GM23338 (cell line): Measurements from ENCODE around the gene AMOTL1. TPM values are rescaled to one million over a fixed set of nuclear protein-coding genes. Genes with fewer than 3 reads are reported as not detected.

ENCODE experiments used
- ATAC-seq: fragments of 200-7000 bp; cut with Tn5 transposase; 3 replicates; pipeline ENCODE4 v1.9.1; 2020
- DNase-seq: peaks from one replicate; pipeline ENCODE4 v3.0.0-alpha.2; 2015; ENCODE audit warnings: low spot score
- H2AFZ ChIP-seq: fragments of 200-600 bp; sonication (generic); 2 replicates; pipeline ENCODE4 v1.8.0; 2016; ENCODE audit warnings: antibody characterized with exemption, mild to moderate bottlenecking, moderate library complexity
- H3F3A ChIP-seq: fragments of 200-600 bp; sonication (generic); replicated peaks from 2 replicates; pipeline ENCODE4 v1.8.0; 2017; ENCODE audit warnings: antibody characterized with exemption, mixed run types, low read depth
- H3K27ac ChIP-seq: fragments of 200-600 bp; sonication (generic); 2 replicates; pipeline ENCODE4 v1.6.1; 2016; ENCODE audit warnings: low read depth
- H3K27me3 ChIP-seq: fragments of 200-600 bp; sonication (generic); 2 replicates; pipeline ENCODE4 v1.8.0; 2016; ENCODE audit warnings: mild to moderate bottlenecking, mixed run types, moderate library complexity; ENCODE audit not compliant: insufficient read depth
- H3K36me3 ChIP-seq: fragments of 200-600 bp; sonication (generic); 2 replicates; pipeline ENCODE4 v1.8.0; 2016; ENCODE audit warnings: mild to moderate bottlenecking; ENCODE audit not compliant: insufficient read depth
- H3K4me1 ChIP-seq: fragments of 200-600 bp; sonication (generic); 2 replicates; pipeline ENCODE4 v1.8.0; 2016; ENCODE audit warnings: mild to moderate bottlenecking, moderate library complexity; ENCODE audit not compliant: insufficient read depth
- H3K4me2 ChIP-seq: fragments of 200-600 bp; sonication (generic); 2 replicates; pipeline ENCODE4 v1.7.1; 2017; ENCODE audit warnings: mixed run types
- H3K4me3 ChIP-seq: fragments of 200-600 bp; sonication (generic); 2 replicates; pipeline ENCODE4 v1.6.1; 2016; ENCODE audit warnings: mixed run types
- H3K79me2 ChIP-seq: fragments of 200-600 bp; sonication (generic); replicated peaks from 2 replicates; pipeline ENCODE4 v1.8.0; 2017; ENCODE audit warnings: mild to moderate bottlenecking; ENCODE audit not compliant: insufficient read depth
- H3K9me2 ChIP-seq: fragments of 200-600 bp; sonication (generic); 2 replicates; pipeline ENCODE4 v1.8.0; 2017; ENCODE audit not compliant: insufficient read depth
- H4K20me1 ChIP-seq: fragments of 200-600 bp; sonication (generic); replicated peaks from 2 replicates; pipeline ENCODE4 v1.8.0; 2017; ENCODE audit warnings: mild to moderate bottlenecking; ENCODE audit not compliant: insufficient read depth
- H3K27ac Mint-ChIP-seq: 2 replicates; pipeline ENCODE4 v1.8.0; 2020; ENCODE audit warnings: inconsistent platforms, mild to moderate bottlenecking, moderate library complexity, mixed read lengths
- H3K27me3 Mint-ChIP-seq: 3 replicates; pipeline ENCODE4 v1.8.0; 2022; ENCODE audit warnings: low read depth, mild to moderate bottlenecking, moderate library complexity, mixed read lengths, inconsistent platforms; ENCODE audit not compliant: insufficient read depth, poor library complexity
- H3K36me3 Mint-ChIP-seq: 3 replicates; pipeline ENCODE4 v1.8.0; 2021; ENCODE audit warnings: low read depth, mild to moderate bottlenecking, inconsistent platforms, moderate library complexity, mixed read lengths
- H3K4me1 Mint-ChIP-seq: 3 replicates; pipeline ENCODE4 v1.8.0; 2020; ENCODE audit warnings: mild to moderate bottlenecking, inconsistent platforms, mixed read lengths
- H3K4me3 Mint-ChIP-seq: 3 replicates; pipeline ENCODE4 v1.8.0; 2021; ENCODE audit warnings: moderate library complexity, mild to moderate bottlenecking, inconsistent platforms, mixed read lengths
- H3K9me3 Mint-ChIP-seq: 3 replicates; pipeline ENCODE4 v1.8.0; 2020; ENCODE audit warnings: moderate library complexity, mild to moderate bottlenecking, inconsistent platforms, mixed read lengths
- CREB1 ChIP-seq: fragments of 250-450 bp; sonication (Bioruptor Pico); IDR thresholded peaks from 2 replicates; pipeline ENCODE4 v1.5.0; 2020; ENCODE audit warnings: low read depth, mild to moderate bottlenecking, moderate library complexity
- CTCF ChIP-seq, 2 experiments: fragments of 200-600 bp in 1 of 2; sonication (generic) in 1 of 2; conservative IDR thresholded peaks; 2 replicates each; pipeline versions ENCODE4 v1.5.1 to v1.6.1; 2016 to 2017; ENCODE audit warnings: antibody characterized with exemption in 2 of 2, low read depth in 2 of 2, mild to moderate bottlenecking in 2 of 2, moderate library complexity in 1 of 2
- ETS1 ChIP-seq: IDR thresholded peaks from 2 replicates; pipeline ENCODE4 v1.6.1; 2016; ENCODE audit warnings: antibody characterized with exemption
- EZH2 ChIP-seq: fragments of 200-600 bp; sonication (generic); IDR thresholded peaks from one replicate; pipeline ENCODE4 v1.8.0; 2017; ENCODE audit warnings: antibody characterized with exemption, mild to moderate bottlenecking, low read depth; ENCODE audit not compliant: unreplicated experiment
- EZH2phosphoT487 ChIP-seq: fragments of 200-600 bp; sonication (generic); IDR thresholded peaks from one replicate; pipeline ENCODE4 v1.8.1; 2018; ENCODE audit warnings: antibody characterized with exemption; ENCODE audit not compliant: unreplicated experiment
- JUNB ChIP-seq: IDR thresholded peaks from one replicate; pipeline ENCODE4 v1.6.1; 2016; ENCODE audit warnings: antibody characterized with exemption; ENCODE audit not compliant: unreplicated experiment
- NANOG ChIP-seq: IDR thresholded peaks from 2 replicates; pipeline ENCODE4 v1.6.1; 2016; ENCODE audit warnings: antibody characterized with exemption, borderline replicate concordance
- POLR2AphosphoS5 ChIP-seq: IDR thresholded peaks from 2 replicates; pipeline ENCODE4 v1.6.1; 2016; ENCODE audit warnings: antibody characterized with exemption, low read depth
- REST ChIP-seq: IDR thresholded peaks from one replicate; pipeline ENCODE4 v1.6.1; 2018; ENCODE audit warnings: antibody characterized with exemption; ENCODE audit not compliant: unreplicated experiment
- STAT1 ChIP-seq: IDR thresholded peaks from one replicate; pipeline ENCODE4 v1.6.1; 2016; ENCODE audit warnings: antibody characterized with exemption; ENCODE audit not compliant: unreplicated experiment
- ZNF114 ChIP-seq: fragments of 250-450 bp; sonication (Bioruptor Pico); IDR thresholded peaks from 2 replicates; pipeline ENCODE4 v1.5.0; 2020; ENCODE audit warnings: mild to moderate bottlenecking, moderate library complexity
- ZNF331 ChIP-seq: fragments of 250-450 bp; sonication (Bioruptor Pico); IDR thresholded peaks from 2 replicates; pipeline ENCODE4 v1.5.0; 2020; ENCODE audit warnings: low read depth, mild to moderate bottlenecking, moderate library complexity
- polyA plus RNA-seq: library from polyadenylated mRNA; unstranded; fragments of >200 nt; fragmentation: Nextera tagmentation; extraction: Ambion mirVana; gene quantifications from 2 replicates; pipeline ENCODE4 v1.2.1, GENCODE V29; 2016
- total RNA-seq: library from RNA; depleted of rRNA; stranded (reverse); fragments of >200 nt; shearing (Covaris generic); gene quantifications from 2 replicates; pipeline ENCODE4 v1.2.3, GENCODE V29; 2014
- TF ChIP-seq, protein P1 (sequence below): fragments of 250-450 bp; sonication (Bioruptor Pico); IDR thresholded peaks from 2 replicates; pipeline ENCODE4 v1.5.0; 2020; ENCODE audit warnings: mild to moderate bottlenecking, moderate library complexity

Gene AMOTL1
- total and polyA plus RNA-seq, 2 experiments from 2014 or later = 4.3 to 18.7 TPM

- Histone ChIP-seq H3K36me3 (no peaks in the 10 kb centered on the region), H3K9me2 (no peaks in the 10 kb centered on the region), H3K27ac (no peak overlapping the region), H3K4me3 (no peak overlapping the region), H3K4me1 (no peaks in the 10 kb centered on the region), H3K4me2 (no peak overlapping the region), H2AFZ (no peak overlapping the region), H3F3A (no peaks in the 10 kb centered on the region), H3K27me3 (no peaks in the 10 kb centered on the region), H3K79me2 (no peaks in the 10 kb centered on the region; the same call in 1 of the 2 replicates), H4K20me1 (no peaks in the 10 kb centered on the region)
- DNase-seq (no peak), ATAC-seq (no peak)
- no peak for TF ChIP-seq NANOG
- no peak for TF ChIP-seq ZNF114 (CRISPR knock-in tag)
- no peak for TF ChIP-seq POLR2AphosphoS5
- no peak for TF ChIP-seq ETS1
- no peak for TF ChIP-seq EZH2phosphoT487
- TF ChIP-seq ZNF331 = no peak
- no peak for TF ChIP-seq JUNB
- no peak for TF ChIP-seq EZH2
- TF ChIP-seq, protein P1, sequence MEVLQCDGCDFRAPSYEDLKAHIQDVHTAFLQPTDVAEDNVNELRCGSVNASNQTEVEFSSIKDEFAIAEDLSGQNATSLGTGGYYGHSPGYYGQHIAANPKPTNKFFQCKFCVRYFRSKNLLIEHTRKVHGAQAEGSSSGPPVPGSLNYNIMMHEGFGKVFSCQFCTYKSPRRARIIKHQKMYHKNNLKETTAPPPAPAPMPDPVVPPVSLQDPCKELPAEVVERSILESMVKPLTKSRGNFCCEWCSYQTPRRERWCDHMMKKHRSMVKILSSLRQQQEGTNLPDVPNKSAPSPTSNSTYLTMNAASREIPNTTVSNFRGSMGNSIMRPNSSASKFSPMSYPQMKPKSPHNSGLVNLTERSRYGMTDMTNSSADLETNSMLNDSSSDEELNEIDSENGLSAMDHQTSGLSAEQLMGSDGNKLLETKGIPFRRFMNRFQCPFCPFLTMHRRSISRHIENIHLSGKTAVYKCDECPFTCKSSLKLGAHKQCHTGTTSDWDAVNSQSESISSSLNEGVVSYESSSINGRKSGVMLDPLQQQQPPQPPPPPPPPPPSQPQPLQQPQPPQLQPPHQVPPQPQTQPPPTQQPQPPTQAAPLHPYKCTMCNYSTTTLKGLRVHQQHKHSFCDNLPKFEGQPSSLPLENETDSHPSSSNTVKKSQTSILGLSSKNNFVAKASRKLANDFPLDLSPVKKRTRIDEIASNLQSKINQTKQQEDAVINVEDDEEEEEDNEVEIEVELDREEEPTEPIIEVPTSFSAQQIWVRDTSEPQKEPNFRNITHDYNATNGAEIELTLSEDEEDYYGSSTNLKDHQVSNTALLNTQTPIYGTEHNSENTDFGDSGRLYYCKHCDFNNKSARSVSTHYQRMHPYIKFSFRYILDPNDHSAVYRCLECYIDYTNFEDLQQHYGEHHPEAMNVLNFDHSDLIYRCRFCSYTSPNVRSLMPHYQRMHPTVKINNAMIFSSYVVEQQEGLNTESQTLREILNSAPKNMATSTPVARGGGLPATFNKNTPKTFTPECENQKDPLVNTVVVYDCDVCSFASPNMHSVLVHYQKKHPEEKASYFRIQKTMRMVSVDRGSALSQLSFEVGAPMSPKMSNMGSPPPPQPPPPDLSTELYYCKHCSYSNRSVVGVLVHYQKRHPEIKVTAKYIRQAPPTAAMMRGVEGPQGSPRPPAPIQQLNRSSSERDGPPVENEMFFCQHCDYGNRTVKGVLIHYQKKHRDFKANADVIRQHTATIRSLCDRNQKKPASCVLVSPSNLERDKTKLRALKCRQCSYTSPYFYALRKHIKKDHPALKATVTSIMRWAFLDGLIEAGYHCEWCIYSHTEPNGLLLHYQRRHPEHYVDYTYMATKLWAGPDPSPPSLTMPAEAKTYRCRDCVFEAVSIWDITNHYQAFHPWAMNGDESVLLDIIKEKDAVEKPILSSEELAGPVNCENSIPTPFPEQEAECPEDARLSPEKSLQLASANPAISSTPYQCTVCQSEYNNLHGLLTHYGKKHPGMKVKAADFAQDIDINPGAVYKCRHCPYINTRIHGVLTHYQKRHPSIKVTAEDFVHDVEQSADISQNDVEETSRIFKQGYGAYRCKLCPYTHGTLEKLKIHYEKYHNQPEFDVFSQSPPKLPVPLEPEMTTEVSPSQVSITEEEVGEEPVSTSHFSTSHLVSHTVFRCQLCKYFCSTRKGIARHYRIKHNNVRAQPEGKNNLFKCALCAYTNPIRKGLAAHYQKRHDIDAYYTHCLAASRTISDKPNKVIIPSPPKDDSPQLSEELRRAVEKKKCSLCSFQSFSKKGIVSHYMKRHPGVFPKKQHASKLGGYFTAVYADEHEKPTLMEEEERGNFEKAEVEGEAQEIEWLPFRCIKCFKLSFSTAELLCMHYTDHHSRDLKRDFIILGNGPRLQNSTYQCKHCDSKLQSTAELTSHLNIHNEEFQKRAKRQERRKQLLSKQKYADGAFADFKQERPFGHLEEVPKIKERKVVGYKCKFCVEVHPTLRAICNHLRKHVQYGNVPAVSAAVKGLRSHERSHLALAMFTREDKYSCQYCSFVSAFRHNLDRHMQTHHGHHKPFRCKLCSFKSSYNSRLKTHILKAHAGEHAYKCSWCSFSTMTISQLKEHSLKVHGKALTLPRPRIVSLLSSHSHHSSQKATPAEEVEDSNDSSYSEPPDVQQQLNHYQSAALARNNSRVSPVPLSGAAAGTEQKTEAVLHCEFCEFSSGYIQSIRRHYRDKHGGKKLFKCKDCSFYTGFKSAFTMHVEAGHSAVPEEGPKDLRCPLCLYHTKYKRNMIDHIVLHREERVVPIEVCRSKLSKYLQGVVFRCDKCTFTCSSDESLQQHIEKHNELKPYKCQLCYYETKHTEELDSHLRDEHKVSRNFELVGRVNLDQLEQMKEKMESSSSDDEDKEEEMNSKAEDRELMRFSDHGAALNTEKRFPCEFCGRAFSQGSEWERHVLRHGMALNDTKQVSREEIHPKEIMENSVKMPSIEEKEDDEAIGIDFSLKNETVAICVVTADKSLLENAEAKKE (CRISPR knock-in tag) = no peak
- no peak for TF ChIP-seq CREB1 (CRISPR knock-in tag)
- TF ChIP-seq STAT1 = no peak
- TF ChIP-seq REST = no peak
- no peak for TF ChIP-seq CTCF (conservative IDR thresholded peaks at IDR 0.05; ENCODE audit: low read depth in 2 of 2)
- Mint-ChIP-seq H3K9me3 (no peaks in the 10 kb centered on the region), H3K27ac (no peak overlapping the region; the same call in 1 of the 2 replicates), H3K27me3 (no peaks in the 10 kb centered on the region), H3K4me1 (peaks cover 5% of the 10 kb centered on the region; the same call in 2 of the 3 replicates), H3K4me3 (no peak overlapping the region), H3K36me3 (peaks cover 60% of the 10 kb centered on the region)
These were observed 62.8 kb downstream of the AMOTL1 start for GRCh38 chr11:94830722-94831510.
